ENCODE data around the gene CASTOR1.

The CASTOR1 gene

DNA sequence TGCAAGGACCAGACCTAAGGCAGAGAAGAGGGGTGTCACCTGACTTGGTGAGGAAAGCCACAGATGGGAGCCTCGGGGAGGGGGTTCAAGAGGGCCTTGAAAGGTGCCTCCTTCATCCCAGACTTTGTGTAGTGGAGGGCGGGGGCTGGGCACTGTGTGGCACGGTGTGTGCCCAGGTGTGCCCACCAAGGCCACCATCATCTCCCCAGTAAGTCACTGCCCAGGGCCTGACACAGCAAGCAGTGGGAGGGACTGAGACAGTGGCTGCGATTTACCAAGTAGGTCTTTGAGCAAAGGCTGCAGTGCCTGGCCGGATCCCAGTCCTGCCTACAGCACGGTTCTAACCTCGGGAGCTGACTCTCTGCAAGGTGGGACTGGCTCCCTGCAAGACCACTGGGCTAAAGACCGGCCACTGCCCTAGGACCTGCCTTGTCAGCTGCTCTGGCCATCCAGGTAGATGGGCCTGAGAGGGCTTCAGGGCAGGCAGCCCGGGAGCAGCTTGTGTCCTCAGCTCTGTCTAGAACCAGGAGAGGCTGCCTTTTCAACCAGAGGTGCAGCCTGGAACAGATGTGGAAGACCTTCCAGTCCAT, 24.1 kb downstream of the CASTOR1 start:
- no peak for DNase-seq (ENCODE audit: low read depth)

DNA sequence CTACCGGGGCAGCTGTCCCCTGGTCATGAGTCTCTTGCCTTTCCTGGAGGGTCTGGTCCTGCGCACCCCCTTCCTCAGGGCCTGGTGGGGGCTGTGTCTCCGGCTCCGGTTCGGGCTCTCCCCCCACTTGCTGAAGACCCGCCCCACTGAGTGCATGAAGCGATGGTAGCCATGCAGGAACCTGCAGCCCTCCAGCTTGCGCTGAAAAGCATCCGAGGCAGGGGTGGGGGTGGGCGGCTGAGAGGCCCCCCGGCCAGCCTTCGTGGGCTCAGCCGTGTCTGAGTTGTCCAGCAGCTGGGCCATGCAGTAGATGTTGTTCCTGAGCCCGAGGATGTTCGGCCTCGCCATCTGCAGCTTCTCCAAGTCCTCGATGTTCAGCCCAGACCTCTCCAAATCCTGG, 25.4 kb downstream of the CASTOR1 start:
- no peak for DNase-seq (ENCODE audit: low read depth)

DNA sequence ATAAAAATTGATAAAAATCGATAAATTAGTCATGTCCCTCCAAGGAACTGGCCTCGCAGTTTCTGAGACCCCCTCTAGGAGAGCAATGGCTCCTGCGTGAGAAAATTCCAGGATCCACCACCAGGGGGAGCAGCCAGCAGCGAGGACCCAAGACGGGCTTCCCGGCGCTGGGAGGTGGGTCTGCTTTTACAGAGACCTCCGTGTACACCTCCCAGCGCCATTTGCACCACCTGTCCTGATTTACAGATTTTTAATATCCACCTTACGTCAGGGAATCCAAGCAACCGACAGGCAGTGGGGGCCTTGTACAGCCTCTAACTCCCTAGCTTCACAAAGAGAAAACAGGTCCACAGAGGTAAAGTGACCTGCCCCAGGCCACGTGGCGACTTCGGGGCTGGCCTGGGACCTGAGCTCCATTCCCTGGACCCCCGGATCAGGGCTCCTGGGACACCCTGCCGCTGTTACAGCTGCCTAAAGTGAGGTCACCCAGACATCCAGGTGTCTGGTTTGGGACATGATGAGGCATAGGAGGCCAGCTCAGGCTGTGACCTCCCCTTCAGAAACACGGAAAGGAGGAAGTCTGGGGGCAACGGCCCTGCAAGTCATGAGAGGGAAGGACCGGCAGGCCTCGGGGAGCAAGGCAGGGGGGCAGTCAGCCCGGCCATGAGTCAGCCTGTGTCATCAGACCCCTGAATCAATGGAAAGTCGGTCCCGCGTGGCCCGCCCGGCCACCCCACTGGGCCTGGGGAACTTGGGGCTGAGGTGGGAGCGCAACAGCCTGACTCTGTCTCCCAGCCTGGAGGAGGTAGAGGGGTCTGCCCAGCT, 26.2 kb downstream of the CASTOR1 start:
- peak; percentile 68 for DNase-seq (ENCODE audit: low read depth)

DNA sequence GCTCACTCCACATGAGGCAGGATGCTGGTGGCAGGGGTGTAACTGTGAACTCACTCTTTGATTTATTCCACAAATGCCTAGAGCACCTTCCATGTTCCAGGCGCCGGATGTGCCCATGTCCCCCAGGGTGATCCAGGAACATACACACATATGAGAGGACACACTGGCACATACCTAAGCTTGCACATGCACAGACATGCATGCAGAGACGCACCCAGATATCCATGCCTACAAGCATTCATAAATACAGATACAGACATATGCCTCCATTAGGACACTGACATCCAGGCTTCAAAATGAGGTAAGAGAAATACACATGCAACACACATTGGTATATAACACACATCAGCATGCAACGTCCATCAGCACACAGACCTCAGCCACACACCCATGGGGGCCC, 27.2 kb downstream of the CASTOR1 start:
- no peak for DNase-seq (ENCODE audit: low read depth)

DNA sequence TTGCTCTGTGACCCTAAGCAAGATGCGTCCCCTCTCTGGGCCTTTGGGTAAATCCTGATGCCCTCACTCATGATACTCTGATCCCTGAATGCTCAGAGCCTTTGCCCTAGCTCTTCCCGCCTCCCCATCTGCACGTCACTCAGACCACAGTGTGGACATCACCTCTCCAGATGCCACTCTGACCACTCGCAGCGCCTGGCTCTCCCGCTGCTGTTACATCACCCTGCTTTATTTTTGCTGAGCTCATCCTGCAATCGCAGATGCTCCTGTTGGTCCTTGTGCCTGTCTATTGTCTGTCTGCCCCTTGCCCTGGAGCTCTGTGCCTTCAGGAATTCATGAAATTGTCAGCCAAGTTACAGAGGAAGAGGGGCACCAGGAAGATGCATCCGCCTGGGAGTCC, 28.2 kb downstream of the CASTOR1 start:
- no peak for DNase-seq (ENCODE audit: low read depth)

DNA sequence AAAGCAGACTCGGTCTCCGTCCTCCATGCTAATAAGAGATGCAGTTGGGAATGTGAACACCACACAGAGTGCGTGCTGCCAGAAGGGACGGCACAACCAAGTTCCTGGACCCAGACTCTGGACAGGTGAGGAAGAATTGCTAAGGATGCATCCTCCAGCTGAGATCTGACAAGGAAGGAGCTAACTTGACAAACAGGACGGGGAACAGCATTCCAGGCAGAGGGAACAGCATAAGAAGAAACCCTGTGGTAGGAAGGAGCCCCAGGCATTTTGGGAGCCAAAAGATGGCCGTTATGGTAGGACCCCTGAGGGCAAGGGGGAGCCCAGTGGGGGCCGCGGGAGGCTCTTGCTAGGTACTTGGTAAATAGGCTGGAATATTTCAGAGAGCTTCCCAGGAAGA, 28.6 kb downstream of the CASTOR1 start:
- no peak for DNase-seq (ENCODE audit: low read depth)

DNA sequence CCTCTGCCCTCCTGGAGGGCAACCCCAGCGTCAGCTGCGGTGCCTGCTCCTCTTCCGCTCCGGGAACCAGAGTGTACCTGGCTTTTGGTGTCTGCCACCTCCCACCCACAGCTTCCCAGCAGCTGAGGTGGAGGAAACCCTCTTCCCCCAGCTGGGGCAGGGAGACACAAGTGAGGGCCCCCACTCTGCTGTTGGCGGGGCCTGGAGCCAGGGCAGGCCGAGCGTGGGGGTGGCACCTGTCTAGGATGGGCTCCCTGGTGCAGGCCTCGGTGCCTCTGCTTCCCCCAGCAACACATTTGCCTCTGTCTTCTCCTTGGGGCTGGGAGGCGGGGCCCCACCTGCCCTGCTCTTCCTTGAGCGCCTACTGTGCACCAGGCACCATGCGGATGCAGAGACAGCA, 29.0 kb downstream of the CASTOR1 start:
- no peak for DNase-seq (ENCODE audit: low read depth)

DNA sequence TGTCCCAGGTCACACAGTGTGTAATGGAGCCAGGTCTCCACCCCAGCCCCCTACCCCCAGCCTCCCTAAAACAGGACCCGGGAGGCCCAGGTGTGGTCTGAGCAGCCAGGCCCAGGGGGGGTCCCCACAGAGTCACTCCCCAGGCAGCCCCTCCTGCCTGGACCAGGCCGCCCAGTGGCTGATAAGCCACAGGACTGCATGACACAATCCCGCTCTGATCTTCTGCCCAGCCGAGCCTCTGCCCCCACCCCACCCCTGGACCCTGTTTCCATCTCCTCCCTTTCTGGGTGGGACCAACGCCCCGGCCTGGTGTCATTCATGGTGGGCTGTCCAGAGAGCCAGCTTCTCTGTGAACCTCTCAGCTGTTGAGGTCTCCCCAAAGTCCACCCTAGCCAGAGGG, 35.0 kb downstream of the CASTOR1 start:
- DNase-seq (ENCODE audit: low read depth), result no peak

DNA sequence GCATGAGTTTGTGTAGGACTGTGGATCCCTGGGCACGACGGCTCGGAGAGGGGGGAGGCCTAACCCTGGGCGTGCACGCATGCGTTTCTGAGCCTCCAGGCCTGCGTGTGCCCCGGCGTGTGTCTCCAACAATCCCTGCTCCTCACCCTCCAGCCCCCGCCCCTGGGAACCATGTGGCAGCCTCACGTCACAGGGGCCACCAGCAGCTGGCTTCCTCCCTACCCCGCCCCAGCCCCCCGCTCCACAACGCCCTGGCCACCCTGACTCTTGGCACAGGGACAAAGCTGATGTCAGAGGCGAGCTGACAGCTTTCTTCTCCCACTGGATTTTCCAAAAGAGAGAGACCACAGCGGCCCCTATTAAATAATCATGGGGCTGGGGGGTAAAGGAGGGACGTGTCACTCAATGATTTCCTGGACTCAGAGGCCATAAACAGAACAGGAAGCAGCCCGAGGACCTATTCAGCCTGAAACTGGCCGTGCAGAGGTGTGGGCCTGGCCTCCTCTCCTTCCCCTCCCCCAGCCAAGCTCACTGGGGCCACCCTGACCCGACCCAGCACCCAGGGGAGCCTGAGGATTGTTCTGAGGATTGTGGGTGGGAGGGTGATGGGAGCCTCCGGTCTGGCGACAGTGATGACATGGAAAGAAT, 36.0 kb downstream of the CASTOR1 start:
- DNase-seq (ENCODE audit: low read depth), result no peak

DNA sequence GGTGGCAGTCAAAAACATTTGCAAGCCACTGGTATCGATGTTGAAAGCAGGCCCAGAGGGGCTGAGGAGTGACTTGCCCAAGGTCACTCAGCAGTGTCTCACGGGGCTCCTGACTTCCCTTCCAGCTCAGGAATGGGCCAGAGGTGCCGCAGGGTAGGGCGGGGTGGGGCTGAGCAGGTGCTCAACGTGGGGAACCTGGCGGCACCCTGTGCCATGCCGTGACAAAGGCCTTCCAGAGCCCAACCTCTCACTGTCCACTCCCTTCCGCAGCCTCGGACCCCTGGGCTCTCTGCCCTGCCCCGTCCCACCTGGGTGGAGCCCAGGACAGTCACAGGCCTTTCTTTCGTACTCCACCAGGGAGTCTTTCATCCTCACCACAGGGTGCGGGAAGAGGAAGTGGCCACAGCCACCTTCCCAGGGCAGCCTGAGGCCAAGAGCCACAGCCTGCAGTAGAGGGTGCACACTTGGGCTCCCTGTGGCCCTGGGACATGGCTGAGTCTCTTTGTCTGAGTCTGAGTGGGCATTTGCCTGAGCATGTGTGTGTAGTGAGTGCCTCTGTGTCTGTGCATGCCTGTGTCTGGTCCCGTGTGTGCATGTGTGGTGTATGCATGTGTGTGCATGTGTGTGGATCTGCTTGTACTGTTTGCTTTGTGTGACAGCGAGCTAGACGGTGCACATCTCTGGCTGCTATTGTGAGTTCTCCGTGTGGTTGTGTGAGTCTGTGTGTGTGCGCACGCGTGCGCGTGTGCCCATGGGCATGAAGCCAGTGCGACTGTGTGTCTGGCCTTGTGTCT, 36.7 kb downstream of the CASTOR1 start:
- DNase-seq (ENCODE audit: low read depth), result no peak

DNA sequence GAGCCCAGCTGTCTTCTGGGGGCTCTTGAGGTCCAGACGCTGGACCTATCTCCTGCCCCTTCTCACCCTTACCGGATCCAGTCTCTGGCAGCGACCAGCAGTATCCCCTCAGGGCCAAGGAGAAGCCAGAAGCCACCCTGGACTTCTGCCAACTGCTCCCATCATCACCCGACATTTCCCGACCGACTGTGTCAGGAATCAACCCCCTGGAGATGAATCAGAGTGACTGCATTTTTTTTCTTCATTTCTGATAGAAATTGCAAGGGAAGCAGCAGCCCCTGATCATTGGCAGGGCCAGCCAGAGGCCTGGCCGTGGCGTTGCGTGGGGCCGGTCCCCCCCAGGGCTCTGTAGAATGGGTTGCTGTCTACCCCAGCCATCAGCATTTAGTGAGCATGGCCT, 37.6 kb downstream of the CASTOR1 start:
- no peak for DNase-seq (ENCODE audit: low read depth)

DNA sequence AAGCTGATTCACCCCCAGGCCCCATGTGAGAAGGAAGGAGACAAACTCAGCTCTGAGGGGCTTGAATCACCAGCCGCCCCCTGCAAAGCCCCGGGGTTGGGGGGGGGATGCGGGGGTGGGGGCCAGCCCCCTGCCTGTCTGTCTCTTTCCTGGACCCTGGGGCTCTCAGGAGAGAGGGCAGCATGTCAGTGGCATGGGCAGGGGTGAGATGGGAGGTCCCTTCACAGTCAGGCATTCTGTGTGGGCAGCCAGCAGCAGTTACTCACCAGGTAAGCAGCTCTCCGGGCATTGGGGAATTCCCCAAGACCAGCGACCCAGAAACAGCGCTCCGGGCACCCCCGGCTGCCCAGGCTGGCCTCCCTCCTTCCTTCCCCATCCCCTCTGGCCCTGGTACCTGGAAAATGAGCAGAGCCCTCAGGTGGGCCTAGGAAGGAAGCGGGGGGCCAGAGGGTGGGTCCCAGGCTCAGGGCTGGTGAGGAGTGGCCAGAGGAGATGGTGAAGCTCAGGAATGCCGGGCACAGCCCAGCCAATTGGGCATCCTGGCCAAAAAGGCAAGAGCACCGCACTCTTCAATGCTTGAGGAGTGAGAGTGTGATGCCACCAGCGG, 38.5 kb downstream of the CASTOR1 start:
- DNase-seq (ENCODE audit: low read depth), result no peak

DNA sequence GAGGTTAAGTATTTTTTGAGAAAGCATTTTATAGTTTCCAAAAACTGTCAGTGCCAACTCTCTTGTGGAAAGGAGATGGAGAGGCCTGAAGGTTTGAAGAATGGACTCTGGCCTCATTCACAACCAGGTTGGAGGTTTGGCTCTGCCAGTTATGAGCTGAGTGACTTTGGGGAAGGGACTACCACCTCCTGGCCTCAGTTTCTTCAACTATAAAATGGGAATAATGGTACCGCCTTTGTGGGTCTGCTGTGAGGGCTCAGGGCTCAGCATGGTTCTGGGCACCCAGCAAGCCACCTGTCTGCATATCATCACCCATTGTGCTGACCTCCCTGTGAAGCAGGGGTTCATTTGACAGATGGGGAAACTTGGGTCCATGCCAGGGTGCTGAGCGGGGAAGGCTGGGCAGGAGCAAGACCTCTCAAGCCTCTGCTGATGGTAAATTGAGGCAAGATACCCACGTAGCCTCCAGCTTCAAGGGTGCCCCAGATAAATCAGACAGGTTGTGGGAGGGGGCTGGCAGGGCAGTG, 39.2 kb downstream of the CASTOR1 start:
- DNase-seq (ENCODE audit: low read depth), result no peak

DNA sequence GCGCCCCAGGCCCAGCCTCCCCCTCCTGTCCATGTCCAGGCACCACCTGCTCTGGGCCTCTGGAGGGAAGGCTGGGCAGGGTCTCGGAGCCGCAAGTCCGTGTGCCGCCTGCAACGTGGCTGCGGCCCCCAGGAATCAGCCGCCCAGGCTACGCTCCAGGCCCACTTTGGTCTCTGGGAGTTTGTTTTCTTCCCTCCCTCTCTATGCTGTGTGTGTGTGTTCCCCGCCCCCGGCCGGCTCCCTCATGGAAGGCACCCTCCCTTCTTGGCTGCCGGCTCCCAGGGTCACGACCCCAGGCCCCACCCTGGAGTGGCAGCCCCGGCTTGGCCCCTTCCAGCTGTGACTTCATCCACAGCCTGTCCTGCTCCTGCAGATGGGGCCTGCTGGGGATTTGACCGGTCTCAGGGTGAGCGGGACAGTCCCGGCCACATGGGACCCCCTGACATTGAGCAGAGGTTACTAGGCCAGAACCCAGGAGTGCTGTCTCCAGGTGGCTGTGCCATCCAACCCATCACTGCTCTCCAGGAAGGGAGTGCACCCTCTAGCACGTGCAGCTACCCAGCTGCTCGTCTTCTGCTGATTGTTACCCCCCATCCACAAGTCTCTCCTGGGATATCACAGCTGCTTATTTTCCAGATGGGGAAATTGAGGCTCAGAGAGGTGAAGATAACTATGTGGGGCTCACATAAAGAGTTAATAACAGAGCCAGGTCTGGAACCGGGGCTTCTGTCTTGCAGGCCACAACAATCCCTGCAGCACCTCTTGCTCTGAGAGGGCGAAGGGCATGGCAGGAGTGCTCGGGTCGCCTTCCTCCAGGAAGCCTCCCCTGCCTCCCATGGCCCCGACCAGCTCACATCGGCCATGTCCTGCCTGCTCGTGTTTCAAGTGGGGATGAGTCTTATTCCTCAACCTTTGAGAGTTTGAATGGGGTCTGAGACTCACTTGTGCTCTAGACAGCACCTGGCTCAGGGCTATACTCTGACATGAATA, 40.0 kb downstream of the CASTOR1 start:
- no peak for DNase-seq (ENCODE audit: low read depth)

DNA sequence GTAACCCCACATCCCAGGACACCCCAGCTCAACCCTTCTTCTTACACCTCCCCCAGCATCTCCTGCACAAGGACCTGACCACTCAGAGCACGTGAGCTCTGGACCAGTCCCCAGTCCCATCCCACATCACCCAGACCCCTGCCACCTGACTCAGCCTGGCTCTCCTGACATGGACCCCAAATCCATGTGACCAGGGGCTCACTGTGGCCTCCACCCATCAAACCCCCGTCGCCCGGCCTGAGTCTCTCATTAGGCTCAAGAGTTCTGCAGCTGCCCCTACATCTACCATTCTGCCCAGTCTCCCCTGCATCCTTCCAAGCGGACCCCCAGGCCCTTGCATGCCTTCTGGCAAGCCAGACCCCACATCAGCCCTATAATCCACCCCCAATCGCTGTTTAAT, 40.8 kb downstream of the CASTOR1 start:
- no peak for DNase-seq (ENCODE audit: low read depth)

DNA sequence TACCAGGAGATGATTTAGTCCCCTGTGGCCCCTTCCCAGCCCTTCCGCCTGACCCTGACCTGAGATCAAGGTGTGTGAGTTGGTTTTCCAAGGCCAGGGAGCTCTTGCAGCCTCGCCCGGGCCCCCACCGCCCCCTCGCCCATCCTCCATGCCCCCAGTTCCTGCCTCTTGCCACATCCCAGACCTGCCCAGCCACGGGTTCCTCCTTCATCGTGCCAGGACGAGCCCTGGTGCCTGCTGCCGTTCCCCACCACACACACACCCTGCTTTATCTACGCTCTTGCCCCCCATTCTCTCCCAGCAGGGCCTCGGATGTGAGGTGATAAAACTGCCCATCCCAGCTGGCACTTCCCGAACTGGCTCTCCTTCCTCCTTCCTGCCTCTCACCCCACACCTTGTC, 41.3 kb downstream of the CASTOR1 start:
- no peak for DNase-seq (ENCODE audit: low read depth)

DNA sequence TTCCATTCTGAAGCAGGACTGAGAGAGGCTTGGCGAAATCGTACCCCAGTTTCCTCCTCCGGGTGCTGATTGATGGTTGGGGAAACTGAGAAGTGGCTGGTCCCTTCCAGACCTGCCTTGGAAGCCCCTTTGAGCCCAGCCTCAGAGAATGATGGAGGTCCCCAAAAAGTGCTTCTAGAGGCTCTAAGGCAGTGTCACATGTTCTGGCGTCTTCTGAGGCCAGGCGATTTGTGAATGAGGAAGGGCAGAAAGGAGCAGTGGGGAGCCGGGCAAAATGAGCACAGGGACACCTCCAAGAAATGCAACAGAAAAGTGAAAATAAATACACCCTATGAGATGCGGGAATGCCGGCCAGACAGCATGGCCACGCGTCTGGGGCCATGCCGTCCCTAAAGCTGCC, 41.7 kb downstream of the CASTOR1 start:
- DNase-seq (ENCODE audit: low read depth), result no peak

DNA sequence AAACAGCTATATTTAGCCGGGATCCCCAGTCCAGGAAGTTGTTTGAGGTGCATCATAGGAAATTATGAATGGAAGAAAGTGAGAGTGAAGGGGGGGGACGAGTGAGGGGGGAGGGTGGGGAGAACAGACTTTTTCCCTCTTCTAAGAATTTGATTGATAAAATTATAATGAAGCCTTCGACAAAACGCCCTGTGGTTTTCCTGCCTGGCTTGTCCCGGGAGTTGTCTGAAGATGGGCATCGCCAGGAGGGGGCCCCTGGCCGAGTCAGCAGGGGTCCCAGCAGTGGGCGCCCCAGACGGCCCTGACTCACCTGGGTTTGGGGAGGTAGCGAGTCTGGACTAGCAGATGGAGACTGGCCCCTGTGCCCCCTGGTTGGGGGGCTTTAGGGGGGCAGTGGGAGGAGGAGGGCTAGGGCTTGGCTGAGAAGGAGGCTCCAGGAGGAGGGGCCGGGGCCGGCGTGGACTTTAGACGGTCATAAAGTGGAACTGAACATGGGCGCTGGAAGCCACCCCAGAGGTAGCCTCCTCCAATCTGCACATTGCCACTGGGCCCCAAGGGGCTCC, 42.4 kb downstream of the CASTOR1 start:
- no peak for DNase-seq (ENCODE audit: low read depth)

DNA sequence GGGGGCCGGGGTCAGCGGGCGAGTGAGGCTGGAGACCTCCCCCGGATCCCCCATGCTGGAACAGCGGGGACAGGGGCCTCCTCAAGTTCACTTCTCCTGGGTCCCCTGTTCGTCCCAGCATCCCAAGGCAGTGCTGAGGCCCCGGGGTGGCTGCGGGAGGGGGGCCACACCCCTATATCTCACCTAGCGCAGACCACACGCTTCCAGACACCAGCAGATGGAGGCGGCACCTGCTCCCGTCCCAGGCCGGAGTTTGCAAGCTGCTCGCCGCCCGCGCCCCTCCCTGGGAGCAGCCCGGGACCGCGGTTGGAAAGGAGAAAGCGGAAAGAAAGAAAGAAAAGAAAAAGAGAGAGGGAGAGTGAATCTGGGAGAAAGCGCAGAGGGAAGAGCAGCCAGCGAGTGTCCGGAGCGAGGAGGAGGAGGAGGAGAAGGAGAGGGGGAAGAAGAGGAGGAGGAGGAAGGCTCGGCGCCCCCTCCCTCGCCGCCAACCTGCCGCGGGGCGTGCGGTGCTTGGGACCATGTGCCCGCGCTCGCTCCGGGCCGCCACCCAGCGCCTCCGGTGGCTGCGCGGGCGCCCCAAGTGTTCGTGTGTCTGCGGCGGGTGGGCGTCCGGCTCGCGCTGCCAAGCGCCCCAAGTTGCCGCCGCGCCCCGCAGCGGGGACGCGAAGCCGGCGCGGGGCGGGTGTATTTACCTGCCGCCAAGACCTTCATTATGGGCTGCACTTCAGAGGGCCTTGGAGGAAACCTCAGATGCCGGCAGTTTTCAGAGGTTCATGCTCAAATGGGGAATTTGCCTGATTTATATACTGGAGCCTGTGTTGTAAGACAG, 43.1 kb downstream of the CASTOR1 start, which contains the start of gene LIF:
TSS of gene LIF (minus strand) at position 775 of the 829 bp plus-strand sequence. CDS start at position 711, 64 bp downstream.
- DNase-seq (ENCODE audit: low read depth), result peak; percentile 20
